HEK293 (cell line): ENCODE measurements around the gene LMO3.

Source experiments
- CTCF ChIA-PET: fragments of 350-600 bp; formaldehyde crosslinking; extraction: SDS; loops from one replicate; lab custom pipeline; 2021; ENCODE audit warnings: antibody characterized with exemption; lab: Yijun Ruan, JAX
- POLR2A ChIA-PET: fragments of 300-600 bp; formaldehyde crosslinking; extraction: SDS; loops from one replicate; lab custom pipeline; 2020; ENCODE audit warnings: antibody characterized with exemption, inconsistent platforms; lab: Yijun Ruan, JAX
- H3K27ac ChIP-seq: fragments of 200-500 bp; sonication (Bioruptor generic); 2 replicates; pipeline ENCODE4 v1.5.1; 2014; ENCODE audit warnings: low read depth, low read length, control low read depth, inconsistent platforms; ENCODE audit errors: extremely low read depth
- H3K36me3 ChIP-seq, 2 experiments: fragments of 200-500 bp in 1 of 2; sonication (Bioruptor generic) in 1 of 2; 1 replicate in 1 of 2; 2 replicates in 1 of 2; pipeline ENCODE4 v1.5.1; 2014 to 2017; ENCODE audit warnings: inconsistent platforms in 2 of 2, low read length in 2 of 2; ENCODE audit not compliant: control insufficient read depth in 2 of 2, insufficient read depth in 1 of 2
- H3K4me1 ChIP-seq: fragments of 200-500 bp; sonication (Bioruptor generic); 2 replicates; pipeline ENCODE4 v1.5.1; 2014; ENCODE audit warnings: mild to moderate bottlenecking, low read length, inconsistent platforms; ENCODE audit not compliant: control insufficient read depth, insufficient read depth
- H3K4me3 ChIP-seq: 2 replicates; pipeline ENCODE4 v1.5.1; 2011; ENCODE audit warnings: low read depth, mild to moderate bottlenecking, control low read depth, low read length, moderate library complexity
- H3K9me3 ChIP-seq: fragments of 200-500 bp; sonication (Bioruptor generic); 2 replicates; pipeline ENCODE4 v1.5.1; 2014; ENCODE audit warnings: low read depth, low read length, inconsistent platforms; ENCODE audit not compliant: control insufficient read depth, insufficient read depth
- AEBP2 ChIP-seq: fragments of 450-650 bp; formaldehyde crosslinking; IDR thresholded peaks from 2 replicates; pipeline ENCODE4 v1.5.1; 2016; ENCODE audit warnings: missing biosample characterization, missing genetic modification characterization, borderline replicate concordance
- KLF1 ChIP-seq: fragments of 450-650 bp; formaldehyde crosslinking; IDR thresholded peaks from 2 replicates; pipeline ENCODE4 v1.5.1; 2016; ENCODE audit warnings: missing biosample characterization, missing genetic modification characterization
- KLF10 ChIP-seq: fragments of 450-650 bp; IDR thresholded peaks from 2 replicates; pipeline ENCODE4 v1.5.1; 2018; ENCODE audit warnings: missing biosample characterization, mild to moderate bottlenecking, missing genetic modification characterization
- KLF7 ChIP-seq: fragments of 450-650 bp; formaldehyde crosslinking; IDR thresholded peaks from 2 replicates; pipeline ENCODE4 v1.5.1; 2016; ENCODE audit warnings: missing biosample characterization, missing genetic modification characterization, borderline replicate concordance
- OSR2 ChIP-seq: fragments of 450-650 bp; formaldehyde crosslinking; IDR thresholded peaks from 2 replicates; pipeline ENCODE4 v1.5.1; 2016; ENCODE audit warnings: missing biosample characterization, missing genetic modification characterization
- PRDM4 ChIP-seq: fragments of 450-650 bp; formaldehyde crosslinking; IDR thresholded peaks from 2 replicates; pipeline ENCODE4 v1.5.1; 2017; ENCODE audit warnings: missing biosample characterization, missing genetic modification characterization
- SCRT2 ChIP-seq: fragments of 450-650 bp; formaldehyde crosslinking; IDR thresholded peaks from 2 replicates; pipeline ENCODE4 v1.5.1; 2016; ENCODE audit warnings: missing biosample characterization, missing genetic modification characterization
- SP3 ChIP-seq: fragments of 450-650 bp; formaldehyde crosslinking; IDR thresholded peaks from 2 replicates; pipeline ENCODE4 v1.5.1; 2016; ENCODE audit warnings: missing biosample characterization, missing genetic modification characterization
- TRIM28 ChIP-seq: IDR thresholded peaks from 2 replicates; pipeline ENCODE4 v1.6.1; 2011; ENCODE audit warnings: low read length, control low read depth, borderline replicate concordance
- ZBTB10 ChIP-seq: fragments of 450-650 bp; formaldehyde crosslinking; IDR thresholded peaks from 2 replicates; pipeline ENCODE4 v1.5.1; 2016; ENCODE audit warnings: missing biosample characterization, missing genetic modification characterization
- ZBTB21 ChIP-seq: fragments of 450-650 bp; formaldehyde crosslinking; IDR thresholded peaks from 2 replicates; pipeline ENCODE4 v1.5.1; 2017; ENCODE audit warnings: missing biosample characterization, missing genetic modification characterization
- ZBTB44 ChIP-seq: fragments of 450-650 bp; IDR thresholded peaks from 2 replicates; pipeline ENCODE4 v1.5.1; 2018; ENCODE audit warnings: missing biosample characterization, mild to moderate bottlenecking, missing genetic modification characterization
- ZBTB48 ChIP-seq: fragments of 450-650 bp; formaldehyde crosslinking; IDR thresholded peaks from 2 replicates; pipeline ENCODE4 v1.5.1; 2016; ENCODE audit warnings: missing biosample characterization, missing genetic modification characterization
- ZFHX2 ChIP-seq: fragments of 450-650 bp; formaldehyde crosslinking; conservative IDR thresholded peaks from 2 replicates; pipeline ENCODE4 v1.5.1; 2016; ENCODE audit warnings: missing biosample characterization, missing genetic modification characterization
- ZNF169 ChIP-seq: fragments of 450-650 bp; formaldehyde crosslinking; IDR thresholded peaks from 2 replicates; pipeline ENCODE4 v1.5.1; 2016; ENCODE audit warnings: missing biosample characterization, missing genetic modification characterization
- ZNF19 ChIP-seq: fragments of 450-650 bp; formaldehyde crosslinking; IDR thresholded peaks from 2 replicates; pipeline ENCODE4; 2016; ENCODE audit warnings: missing biosample characterization, missing genetic modification characterization, low read depth
- ZNF248 ChIP-seq: fragments of 450-650 bp; formaldehyde crosslinking; IDR thresholded peaks from 2 replicates; pipeline ENCODE4 v1.5.1; 2017; ENCODE audit warnings: missing biosample characterization, missing genetic modification characterization
- ZNF335 ChIP-seq: fragments of 450-650 bp; formaldehyde crosslinking; conservative IDR thresholded peaks from 2 replicates; pipeline ENCODE4 v1.5.1; 2016; ENCODE audit warnings: missing biosample characterization, missing genetic modification characterization
- ZNF341 ChIP-seq: fragments of 450-650 bp; formaldehyde crosslinking; IDR thresholded peaks from 2 replicates; pipeline ENCODE4; 2016; ENCODE audit warnings: low read depth, missing biosample characterization, missing genetic modification characterization
- ZNF473 ChIP-seq: fragments of 450-650 bp; formaldehyde crosslinking; IDR thresholded peaks from 2 replicates; pipeline ENCODE4 v1.5.1; 2017; ENCODE audit warnings: missing biosample characterization, missing genetic modification characterization
- ZNF513 ChIP-seq: fragments of 450-650 bp; IDR thresholded peaks from 2 replicates; pipeline ENCODE4 v1.5.1; 2018; ENCODE audit warnings: missing biosample characterization, missing genetic modification characterization
- ZNF521 ChIP-seq: fragments of 450-650 bp; formaldehyde crosslinking; IDR thresholded peaks from 2 replicates; pipeline ENCODE4 v1.5.1; 2017; ENCODE audit warnings: missing biosample characterization, mild to moderate bottlenecking, missing genetic modification characterization
- ZNF626 ChIP-seq: fragments of 450-650 bp; sonication (Bioruptor Pico); formaldehyde crosslinking; IDR thresholded peaks from 2 replicates; pipeline ENCODE4 v1.5.1; 2018; ENCODE audit warnings: missing biosample characterization, missing genetic modification characterization, inconsistent platforms
- ZNF660 ChIP-seq: fragments of 450-650 bp; IDR thresholded peaks from 2 replicates; pipeline ENCODE4 v1.5.1; 2018; ENCODE audit warnings: missing biosample characterization, mild to moderate bottlenecking, missing genetic modification characterization
- ZNF768 ChIP-seq: fragments of 450-650 bp; formaldehyde crosslinking; IDR thresholded peaks from 2 replicates; pipeline ENCODE4 v1.5.1; 2018; ENCODE audit warnings: missing biosample characterization, mild to moderate bottlenecking, missing genetic modification characterization
- ZNF830 ChIP-seq: fragments of 450-650 bp; IDR thresholded peaks from 2 replicates; pipeline ENCODE4 v1.5.0; 2018; ENCODE audit warnings: missing biosample characterization, missing genetic modification characterization, low read depth, mild to moderate bottlenecking, moderate library complexity

The LMO3 gene

GRCh38 chr12:16553457-16553856, 52.5 kb downstream of the LMO3 start:
- no peaks in the 10 kb centered on the region for H3K36me3 ChIP-seq
- POLR2A ChIA-PET: no interaction called here
- CTCF ChIA-PET: no interaction called here
- no peaks in the 10 kb centered on the region for H3K9me3 ChIP-seq
- no peak overlapping the region for H3K27ac ChIP-seq
- TF ChIP-seq ZNF169 (tag by site-specific recombination): no peak
- no peak for TF ChIP-seq ZNF513 (tag by site-specific recombination)
- TF ChIP-seq ZNF521: no peak
- no peak for TF ChIP-seq KLF7 (tag by site-specific recombination)
- no peak for TF ChIP-seq SP3 (tag by site-specific recombination)
- TF ChIP-seq ZBTB44: no peak
- TF ChIP-seq ZBTB48: no peak
- TF ChIP-seq ZNF660 (tag by site-specific recombination): no peak
- TF ChIP-seq PRDM4 (tag by site-specific recombination): no peak
- no peak for TF ChIP-seq TRIM28
- TF ChIP-seq ZNF768 (tag by site-specific recombination): no peak
- TF ChIP-seq SCRT2 (tag by site-specific recombination): no peak
- TF ChIP-seq ZFHX2: no peak
- TF ChIP-seq ZNF335 (tag by site-specific recombination): no peak
- TF ChIP-seq ZNF830 (tag by site-specific recombination): no peak
- TF ChIP-seq ZNF19 (tag by site-specific recombination): no peak
- TF ChIP-seq OSR2: no peak
- TF ChIP-seq ZNF341: no peak
- H3K4me1 ChIP-seq: no peaks in the 10 kb centered on the region
- no peak overlapping the region for H3K4me3 ChIP-seq

GRCh38 chr12:16552301-16552700, 53.7 kb downstream of the LMO3 start:
- TF ChIP-seq ZNF248 (tag by site-specific recombination) (no peak), ZNF473 (tag by site-specific recombination) (no peak), ZBTB10 (tag by site-specific recombination) (no peak), AEBP2 (tag by site-specific recombination) (no peak), KLF10 (tag by site-specific recombination) (no peak), ZNF626 (no peak), ZBTB21 (tag by site-specific recombination) (no peak), KLF1 (no peak)
- ChIA-PET POLR2A (no interaction called here), CTCF (no interaction called here)

More at GRCh38 chr12:16552301-16552700, 53.7 kb downstream of the LMO3 start:
- H3K27ac ChIP-seq: no peak overlapping the region
- H3K36me3 ChIP-seq: no peaks in the 10 kb centered on the region
- no peaks in the 10 kb centered on the region for H3K4me1 ChIP-seq
- no peaks in the 10 kb centered on the region for H3K9me3 ChIP-seq
- H3K4me3 ChIP-seq: no peak overlapping the region
